NCI-H526 treated with DMSO at 0.1 percent for 48 hours (cell line): Measurements from ENCODE around the gene MAP3K5.
"Not testable (repeated sequence)": the region's sequence is repeated elsewhere in the genome, so short reads cannot be mapped to it uniquely, and the experiment has no call there.

Experiments used
- DNase-seq: peaks from one replicate; lab custom pipeline; 2025; lab: John Stamatoyannopoulos, UW

The MAP3K5 gene, protein sequence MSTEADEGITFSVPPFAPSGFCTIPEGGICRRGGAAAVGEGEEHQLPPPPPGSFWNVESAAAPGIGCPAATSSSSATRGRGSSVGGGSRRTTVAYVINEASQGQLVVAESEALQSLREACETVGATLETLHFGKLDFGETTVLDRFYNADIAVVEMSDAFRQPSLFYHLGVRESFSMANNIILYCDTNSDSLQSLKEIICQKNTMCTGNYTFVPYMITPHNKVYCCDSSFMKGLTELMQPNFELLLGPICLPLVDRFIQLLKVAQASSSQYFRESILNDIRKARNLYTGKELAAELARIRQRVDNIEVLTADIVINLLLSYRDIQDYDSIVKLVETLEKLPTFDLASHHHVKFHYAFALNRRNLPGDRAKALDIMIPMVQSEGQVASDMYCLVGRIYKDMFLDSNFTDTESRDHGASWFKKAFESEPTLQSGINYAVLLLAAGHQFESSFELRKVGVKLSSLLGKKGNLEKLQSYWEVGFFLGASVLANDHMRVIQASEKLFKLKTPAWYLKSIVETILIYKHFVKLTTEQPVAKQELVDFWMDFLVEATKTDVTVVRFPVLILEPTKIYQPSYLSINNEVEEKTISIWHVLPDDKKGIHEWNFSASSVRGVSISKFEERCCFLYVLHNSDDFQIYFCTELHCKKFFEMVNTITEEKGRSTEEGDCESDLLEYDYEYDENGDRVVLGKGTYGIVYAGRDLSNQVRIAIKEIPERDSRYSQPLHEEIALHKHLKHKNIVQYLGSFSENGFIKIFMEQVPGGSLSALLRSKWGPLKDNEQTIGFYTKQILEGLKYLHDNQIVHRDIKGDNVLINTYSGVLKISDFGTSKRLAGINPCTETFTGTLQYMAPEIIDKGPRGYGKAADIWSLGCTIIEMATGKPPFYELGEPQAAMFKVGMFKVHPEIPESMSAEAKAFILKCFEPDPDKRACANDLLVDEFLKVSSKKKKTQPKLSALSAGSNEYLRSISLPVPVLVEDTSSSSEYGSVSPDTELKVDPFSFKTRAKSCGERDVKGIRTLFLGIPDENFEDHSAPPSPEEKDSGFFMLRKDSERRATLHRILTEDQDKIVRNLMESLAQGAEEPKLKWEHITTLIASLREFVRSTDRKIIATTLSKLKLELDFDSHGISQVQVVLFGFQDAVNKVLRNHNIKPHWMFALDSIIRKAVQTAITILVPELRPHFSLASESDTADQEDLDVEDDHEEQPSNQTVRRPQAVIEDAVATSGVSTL (N-terminal part only)

DNA sequence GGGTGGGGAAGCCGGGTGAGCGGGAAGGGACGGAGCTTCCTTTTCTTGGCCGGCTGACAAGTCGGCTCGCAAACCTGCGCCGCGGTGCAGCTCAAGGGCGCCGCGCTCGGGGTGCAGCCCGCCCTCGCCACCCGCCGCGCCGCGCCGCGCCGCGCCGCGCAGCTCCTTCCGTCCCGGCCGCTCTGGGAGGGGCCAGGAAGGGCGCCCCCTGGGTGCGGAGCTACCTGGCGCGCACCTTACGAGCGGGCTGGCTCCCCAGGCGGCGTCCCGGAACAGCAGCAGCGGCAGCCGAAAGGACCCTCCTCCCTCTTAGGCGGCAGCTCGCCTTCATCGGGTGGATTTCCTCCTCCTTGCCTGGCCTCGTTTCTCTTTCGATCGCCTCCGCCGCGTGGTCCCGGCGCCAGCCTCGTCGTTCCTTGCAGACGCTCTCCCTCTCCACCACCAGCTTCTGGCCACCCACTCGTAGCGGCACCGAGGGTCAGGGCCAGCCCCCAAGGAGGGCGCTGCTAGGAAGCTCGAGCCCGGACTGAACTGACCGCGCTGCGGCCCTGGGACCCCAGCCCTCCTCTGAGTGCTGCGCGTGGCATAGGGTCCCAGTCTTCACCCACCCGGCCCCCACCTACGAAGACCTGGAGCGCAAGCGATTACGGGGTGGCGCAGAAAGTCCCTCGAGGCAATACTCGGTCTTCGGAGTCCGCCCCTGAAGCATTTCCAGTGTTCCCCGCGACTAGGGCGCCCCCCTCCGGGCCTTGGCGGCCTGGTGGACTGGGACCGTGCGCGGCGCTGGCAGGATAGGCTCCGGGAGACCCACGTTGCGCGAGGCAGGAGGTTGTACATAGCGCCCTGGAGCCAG lies at the start of gene MAP3K5:
MAP3K5 (minus strand) TSS at position 68 of the 853 bp plus-strand sequence. CDS start 320 bp downstream, outside the sequence.
- DNase-seq = peak; percentile 82

DNA sequence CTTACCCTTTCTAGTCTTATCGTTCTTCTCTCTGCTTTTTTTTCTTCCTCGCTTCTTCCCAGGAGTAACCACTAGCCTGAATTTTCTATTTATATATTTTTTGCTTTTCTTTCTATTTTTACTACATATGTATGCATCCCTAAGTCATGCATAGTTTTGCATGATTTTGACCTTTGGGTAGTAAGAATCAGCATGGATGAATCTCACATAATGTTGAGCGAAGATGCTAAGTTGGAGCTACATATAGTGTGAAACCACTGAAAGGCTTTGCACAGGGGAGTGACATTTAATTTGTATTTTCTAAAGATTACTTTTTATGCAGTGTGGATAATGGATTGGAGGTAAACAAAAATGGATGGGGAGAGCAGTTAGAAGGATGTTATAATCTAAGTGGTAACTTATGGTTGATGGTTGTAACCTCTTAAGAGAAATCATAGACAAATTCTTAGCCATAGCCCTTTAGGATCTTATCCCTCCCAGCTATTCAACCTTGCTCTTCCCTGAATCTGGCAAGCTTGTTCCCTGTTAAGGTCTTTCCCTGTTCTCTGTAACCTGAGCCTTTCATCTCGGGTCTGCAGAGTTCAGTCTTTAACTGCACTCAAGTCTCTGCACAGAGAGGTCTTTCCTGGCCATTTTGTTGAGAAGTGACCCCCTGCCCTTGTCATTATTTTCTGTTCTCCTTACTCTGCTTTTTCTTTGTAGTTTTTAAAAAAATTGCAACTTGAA lies 48.2 kb upstream of the MAP3K5 start:
- DNase-seq = no peak

DNA sequence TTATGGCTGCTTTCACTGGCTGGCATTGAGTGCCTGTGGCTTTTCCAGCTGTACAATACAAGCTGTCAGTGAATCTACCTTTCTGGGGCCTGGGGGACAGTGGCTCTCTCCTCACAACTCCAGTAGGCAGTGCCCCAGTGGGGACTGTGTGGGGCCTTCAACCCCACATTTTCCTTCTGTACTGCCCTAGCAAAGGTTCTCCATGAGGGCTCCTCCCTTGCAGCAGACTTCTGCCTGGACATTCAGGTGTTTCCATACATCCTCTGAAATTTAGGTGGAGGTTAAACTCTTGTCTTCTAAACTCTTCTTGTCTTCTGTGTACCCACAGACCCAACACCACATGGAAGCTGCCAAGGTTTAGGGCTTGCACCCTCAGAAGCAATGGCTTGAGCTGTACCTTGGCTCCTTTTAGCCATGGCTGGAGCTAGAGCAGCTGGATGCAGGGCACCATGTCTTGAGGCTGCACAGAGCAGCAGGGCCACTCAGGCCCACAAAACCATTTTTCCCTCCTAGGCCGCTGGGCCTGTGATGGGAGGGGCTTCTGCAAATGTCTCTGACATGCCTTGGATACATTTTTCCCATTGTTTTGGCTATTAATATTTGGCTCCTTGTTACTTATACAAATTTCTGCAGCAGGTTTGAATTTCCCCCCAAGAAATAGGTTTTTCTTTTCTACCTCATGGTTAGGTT lies 39.7 kb upstream of the MAP3K5 start:
- no peak for DNase-seq

GRCh38 chr6:136826216-136826615 lies 33.9 kb upstream of the MAP3K5 start:
- DNase-seq = no peak

- no peak for DNase-seq
Measured at GRCh38 chr6:136823128-136823660, 30.9 kb upstream of the MAP3K5 start.

DNA sequence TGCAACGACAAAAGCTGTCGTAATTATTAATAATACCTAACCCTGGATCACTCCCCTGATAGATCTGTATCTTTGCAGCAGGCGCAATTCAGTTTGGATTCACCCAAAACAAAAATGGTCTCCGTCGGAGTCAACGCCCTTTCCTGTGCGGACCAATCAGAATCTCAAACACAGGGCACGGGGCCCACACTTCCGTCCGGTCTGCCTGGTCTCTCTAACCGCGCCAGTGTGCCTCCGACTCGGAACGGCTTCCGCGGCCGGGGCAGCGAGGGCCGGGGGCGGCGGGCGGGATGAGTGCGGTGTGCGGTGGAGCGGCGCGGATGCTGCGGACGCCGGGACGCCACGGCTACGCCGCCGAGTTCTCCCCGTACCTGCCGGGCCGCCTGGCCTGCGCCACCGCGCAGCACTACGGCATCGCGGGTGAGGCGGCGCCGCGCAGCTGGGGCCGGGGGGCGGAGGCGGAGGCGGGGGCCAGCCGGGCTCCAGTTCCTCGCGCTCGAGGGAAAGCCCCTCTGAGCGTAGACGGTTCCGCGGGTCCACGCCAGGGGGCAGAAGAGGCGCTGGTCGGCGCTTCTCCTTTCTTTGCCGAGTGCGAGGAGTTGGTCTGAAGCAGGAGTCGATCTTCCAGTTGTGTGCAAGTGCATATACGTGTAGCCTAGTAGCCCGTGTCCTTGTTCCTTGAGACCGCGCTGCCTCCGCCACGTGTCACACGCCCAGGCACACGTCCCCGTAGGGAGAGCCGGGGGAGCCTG lies 30.3 kb upstream of the MAP3K5 start, which contains the start of gene PEX7:
PEX7 (plus strand) TSS at position 217 of the 752 bp plus-strand sequence; CDS start at position 291, 74 bp downstream.
- DNase-seq = peak; percentile 81

DNA sequence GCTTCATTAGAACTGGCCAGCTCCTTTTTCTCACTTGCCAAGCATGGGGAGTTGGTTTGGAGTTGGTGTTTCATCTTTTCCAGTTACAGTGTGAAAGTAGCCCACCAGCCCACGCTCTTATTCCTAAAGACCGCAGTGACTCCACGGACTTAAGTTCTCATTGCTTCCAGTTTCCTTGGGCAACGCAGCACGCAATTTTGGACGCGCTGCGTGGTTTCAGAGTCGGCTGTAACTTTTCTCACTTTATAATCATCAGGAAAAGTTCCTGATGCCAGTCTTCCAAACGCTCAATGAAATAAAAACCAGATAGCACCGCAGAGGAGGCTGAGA lies 29.7 kb upstream of the MAP3K5 start:
- no peak for DNase-seq

- no peak for DNase-seq
Measured at GRCh38 chr6:136820561-136820960, 28.3 kb upstream of the MAP3K5 start.

DNA sequence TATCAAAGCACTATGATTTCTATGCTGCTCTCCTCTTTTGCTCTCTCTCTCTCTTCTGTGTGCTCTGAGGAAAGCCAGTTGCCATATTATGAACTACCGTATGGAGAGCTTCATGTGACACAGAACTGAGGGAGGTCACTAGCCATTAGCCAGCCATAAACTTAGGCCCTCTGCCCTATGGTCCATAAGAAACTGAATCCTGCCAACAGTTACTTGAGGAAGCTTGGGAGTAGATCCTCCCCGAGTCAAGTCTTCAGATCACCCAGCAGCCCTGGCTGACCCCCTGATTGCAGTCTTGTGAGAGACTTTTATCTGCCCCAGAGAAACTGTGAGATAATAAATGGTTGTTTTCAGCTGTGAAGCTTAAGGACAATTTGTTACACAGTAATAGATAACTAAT lies 24.4 kb upstream of the MAP3K5 start:
- DNase-seq = no peak

GRCh38 chr6:136815608-136816007 lies 23.3 kb upstream of the MAP3K5 start:
- DNase-seq = not testable (repeated sequence)

- no peak for DNase-seq
Measured at GRCh38 chr6:136812174-136812573, 19.9 kb upstream of the MAP3K5 start.

- no peak for DNase-seq
Measured at GRCh38 chr6:136811272-136811671, 19.0 kb upstream of the MAP3K5 start.

DNA sequence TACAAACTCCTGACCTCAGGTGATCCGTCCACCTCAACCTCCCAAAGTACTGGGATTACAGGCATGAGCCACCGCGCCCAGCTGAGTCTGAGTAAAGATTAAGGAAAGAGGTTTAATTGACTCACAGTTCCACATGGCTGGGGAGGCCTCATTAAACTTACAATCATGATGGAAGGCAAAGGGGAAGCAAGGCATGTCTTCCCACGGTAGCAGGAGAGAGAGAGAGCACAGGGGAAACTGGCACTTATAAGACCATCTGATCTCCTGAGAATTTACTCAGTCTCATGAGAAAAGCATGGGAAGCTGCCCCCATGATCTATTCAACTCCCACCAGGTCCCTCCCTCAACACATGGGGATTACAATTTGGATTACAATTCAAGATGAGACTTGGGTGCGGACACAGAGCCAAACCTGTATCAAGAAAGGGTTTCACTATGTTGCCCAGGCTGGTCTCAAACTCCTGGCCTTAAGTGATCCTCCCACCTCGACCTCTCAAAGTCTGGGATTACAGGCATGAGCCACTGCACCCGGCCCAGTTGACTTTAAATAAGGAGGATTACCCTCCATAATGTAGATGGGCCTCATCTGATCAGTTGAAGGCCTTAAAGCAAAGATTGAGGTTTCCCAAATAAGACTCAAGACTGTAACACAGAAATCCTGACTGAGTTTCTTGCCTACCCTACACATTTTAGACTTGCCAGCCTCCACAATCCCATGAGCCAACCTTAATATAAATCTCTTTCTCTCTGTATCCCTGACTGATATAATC lies 17.0 kb upstream of the MAP3K5 start:
- no peak for DNase-seq

DNA sequence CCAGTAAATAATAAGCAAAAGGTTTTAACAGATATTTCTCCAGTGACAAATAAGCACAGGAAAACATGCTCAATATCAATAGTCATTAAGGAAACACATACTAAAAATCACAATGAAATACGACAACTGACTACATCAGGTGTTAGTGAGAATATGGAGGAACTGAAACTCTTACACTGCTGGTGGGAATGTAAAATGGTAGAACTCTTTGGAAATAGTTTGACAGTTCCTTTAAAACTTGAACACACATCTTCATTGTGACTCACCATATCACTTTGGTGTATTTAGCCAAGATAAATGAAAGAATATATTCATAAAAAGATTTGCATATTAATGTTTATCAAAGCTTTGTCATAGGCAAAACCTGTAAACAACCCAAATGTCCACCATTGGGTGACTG lies 11.3 kb upstream of the MAP3K5 start:
- DNase-seq = no peak

DNA sequence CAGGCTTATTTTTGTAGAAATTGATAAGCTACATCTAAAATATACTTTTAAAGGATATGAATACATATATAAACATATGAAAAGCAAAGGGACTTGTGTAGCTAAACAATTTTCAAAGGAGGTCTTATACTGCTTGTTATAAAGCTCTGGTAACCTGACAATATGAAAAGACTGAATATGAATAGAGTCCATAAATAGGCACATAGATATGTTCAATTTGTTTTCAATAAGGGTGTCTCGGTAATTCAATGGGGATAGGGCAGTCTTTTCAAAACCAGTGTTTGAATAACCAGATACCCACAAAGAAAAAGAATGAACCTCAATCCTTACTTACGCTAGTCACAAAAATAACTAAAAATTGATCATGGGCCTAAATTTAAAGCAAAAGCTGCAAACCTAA lies 9.3 kb upstream of the MAP3K5 start:
- no peak for DNase-seq

- no peak for DNase-seq
Measured at GRCh38 chr6:136798044-136798443, 5.8 kb upstream of the MAP3K5 start.

DNA sequence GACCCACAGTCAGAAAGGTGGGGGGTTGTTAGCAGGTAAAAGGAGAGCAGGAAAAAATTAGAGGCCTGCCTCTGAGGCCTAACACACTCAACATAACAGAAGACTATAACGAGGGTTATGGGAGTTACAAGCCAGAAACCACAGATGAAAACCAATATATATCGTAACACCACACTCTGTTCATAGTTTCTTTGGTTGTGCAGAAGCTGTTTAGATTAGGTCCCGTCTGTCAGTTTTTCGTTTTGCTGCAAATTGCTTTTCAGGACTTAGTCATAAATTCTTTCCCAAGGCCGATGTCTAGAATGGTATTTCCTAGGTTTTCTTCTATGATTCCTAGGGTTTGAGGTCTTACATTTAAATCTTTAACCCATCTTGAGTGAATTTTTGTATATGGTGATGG lies 3.7 kb upstream of the MAP3K5 start:
- DNase-seq = no peak

DNA sequence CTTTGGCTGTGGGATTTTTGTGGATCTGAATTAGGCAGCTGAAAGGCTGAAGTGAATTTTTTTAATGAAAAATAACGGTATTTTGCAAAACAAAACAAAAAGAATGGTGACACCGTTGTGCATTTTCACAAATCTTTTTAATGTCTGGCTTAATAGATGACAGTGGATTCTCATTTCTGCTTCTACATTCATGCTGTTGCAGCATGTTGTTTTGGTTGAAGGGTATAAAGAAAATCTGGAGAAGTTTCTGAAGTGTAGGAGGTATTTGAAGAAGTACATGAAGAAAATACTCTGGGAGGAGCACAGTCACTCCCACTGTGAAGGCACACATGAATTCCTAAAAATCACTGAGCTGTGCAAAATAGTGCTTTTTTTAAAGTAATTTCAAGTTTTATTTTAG lies 3.1 kb upstream of the MAP3K5 start:
- no peak for DNase-seq
